ENCODE data around the gene EYS.
"Not testable (repeated sequence)": the region's sequence is repeated elsewhere in the genome, so short reads cannot be mapped to it uniquely, and the experiment has no call there.

Gene EYS

DNA sequence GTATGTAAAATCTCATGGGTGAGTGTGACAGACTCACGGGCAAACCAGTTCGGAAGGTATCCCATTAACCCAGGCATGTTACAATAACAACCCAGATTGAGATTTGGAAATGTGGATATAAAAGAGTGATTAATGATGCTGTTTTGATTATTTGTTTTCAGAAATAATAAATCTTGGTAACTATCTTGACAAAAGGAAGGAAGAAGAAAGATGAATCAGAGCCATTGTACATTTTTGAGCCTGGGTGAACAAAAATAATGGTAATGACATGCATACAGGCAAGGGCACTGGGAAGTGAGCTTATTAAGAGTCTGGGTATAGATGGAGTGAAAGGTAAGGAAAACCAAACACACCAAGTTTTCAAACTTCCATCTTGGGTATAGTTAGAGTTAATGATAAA, 1209.4 kb downstream of the EYS start:
- no peak for DNase-seq (ENCODE audit: low read depth in 2 of 2, low spot score in 1 of 2)

DNA sequence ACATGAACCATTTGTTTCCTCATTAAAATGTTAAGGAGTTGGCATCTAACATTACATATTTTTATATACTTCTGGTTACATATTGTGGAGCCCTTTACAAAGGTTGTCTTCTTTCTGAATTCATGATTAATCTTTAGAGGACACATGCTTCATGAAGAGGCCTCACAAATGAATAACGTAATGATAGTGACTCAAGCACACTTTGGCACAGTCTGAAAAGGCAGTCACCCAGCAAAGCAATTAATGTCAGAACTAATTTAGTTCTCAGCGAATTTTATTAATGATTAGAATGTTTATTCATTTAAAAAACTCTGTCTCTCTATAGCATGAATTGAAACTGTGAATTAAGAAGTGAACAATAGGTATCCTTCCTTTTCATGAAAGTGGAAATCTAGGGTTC, 1217.3 kb downstream of the EYS start:
- DNase-seq (ENCODE audit: low read depth in 2 of 2, low spot score in 1 of 2) = no peak

DNA sequence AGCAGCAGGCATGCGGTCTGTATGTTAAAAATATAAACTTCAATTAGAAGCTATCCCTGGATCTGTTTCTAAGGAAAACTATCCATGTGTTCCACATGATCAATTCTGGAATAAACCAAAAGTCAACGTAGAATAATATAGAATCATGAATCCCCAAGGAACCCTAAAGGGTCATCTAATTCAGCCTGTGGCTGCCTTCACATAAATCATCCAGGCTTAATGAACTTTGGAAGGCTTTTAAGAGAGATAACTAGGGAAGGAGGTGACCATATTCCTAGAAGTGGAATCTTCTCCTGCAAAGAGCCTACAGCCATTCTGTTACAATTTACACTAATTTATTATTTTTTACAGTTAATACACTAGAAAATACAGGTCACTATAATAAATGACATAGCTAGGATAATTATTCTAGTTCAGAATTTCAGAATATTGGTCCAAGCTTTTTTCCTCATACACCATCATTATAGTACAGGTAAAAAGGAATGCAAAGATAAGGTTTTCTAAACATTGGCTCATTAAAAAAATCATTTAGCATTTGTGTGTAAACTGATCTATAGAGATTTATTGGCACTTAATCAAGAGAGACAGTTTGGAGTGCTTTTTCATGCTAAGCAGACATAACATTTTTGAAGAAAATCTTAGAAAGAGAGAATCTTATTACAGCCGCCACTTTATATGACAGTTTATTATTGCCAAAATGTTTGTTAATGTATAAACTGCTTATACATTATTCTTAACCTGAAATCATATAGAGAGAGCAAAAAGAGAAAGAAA, 1220.3 kb downstream of the EYS start:
- no peak for DNase-seq (ENCODE audit: low read depth in 2 of 2, low spot score in 1 of 2)

DNA sequence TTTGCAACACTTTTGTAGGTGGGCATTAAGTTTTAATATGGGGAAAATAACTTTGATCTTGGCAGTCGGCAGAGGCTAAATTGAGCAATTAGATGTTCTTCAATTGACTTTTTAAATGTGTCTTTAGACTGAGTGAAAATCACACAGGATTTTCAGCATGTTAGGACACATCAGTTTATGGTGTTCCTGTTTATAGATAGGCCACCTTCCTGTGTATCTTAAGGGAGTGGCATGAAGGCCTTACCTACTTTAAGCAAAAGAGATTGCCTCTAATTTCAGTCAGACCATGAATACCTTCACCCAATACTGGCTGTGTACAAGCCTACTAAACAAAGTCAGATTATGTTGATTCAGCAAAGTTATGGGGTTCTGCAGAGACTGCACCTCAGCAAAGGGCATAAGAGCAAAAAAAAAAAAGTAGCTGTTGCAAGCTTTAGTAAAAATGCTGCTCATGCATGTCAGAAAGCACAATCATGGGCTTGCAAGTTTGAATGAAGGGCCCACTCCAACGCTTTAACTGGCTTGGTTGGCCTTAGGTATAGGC, 1223.0 kb downstream of the EYS start:
- no peak for DNase-seq (ENCODE audit: low read depth in 2 of 2, low spot score in 1 of 2)

DNA sequence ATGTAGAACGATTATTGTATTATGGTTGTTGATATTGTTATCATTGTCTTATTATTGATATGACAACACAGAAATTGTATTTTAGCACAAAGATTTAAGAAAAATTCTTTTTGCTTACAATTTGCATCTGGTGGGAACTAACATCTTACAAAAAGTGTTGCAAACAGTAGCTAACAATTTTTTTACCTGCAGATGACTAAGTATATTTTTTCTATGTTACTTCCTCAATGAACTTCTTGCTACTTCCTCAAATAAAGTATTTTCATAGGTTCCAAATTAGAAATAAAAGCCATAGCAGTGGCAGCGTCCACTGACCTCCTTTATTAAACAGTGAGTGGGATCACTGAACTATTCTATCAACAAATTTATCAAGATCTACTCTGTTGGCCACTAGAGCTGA, 1224.4 kb downstream of the EYS start:
- no peak for DNase-seq (ENCODE audit: low read depth in 2 of 2, low spot score in 1 of 2)

DNA sequence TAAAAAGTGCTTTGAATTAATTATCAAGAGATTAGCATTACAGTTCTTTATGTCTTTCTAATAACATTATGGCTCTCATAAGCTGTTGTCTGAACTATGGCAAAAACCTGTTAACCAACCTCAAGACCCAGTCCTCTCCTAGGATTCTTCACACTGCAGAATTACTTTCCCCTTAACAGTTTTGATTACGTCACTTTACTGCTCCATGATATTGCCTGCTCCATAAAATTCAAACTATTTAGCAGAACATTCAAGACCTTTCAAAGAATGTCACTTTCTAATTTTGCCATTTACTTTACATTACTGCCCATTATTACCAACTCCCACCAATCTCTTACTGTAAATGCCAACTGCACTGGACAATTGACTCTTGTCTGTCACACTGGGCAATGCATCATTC, 1227.9 kb downstream of the EYS start:
- no peak for DNase-seq (ENCODE audit: low read depth in 2 of 2, low spot score in 1 of 2)

DNA sequence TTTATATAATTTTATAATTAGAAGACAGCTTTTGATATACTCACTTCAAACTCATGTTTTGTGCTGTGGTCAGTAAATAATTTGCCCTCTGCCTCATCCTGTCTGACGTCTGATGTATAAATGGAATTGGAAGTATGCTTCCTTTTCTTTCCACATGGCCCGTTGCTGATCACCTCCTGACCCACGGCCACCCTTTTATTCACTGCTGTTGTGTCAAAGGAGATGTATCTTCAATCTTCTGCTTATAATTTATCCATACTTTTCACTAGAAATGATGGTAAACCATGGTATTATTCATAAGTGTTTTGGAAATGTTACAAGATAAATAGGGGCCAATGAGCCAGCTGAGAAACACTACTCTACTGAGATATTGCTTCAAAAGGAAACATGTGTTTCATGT, 1229.6 kb downstream of the EYS start:
- no peak for DNase-seq (ENCODE audit: low read depth in 2 of 2, low spot score in 1 of 2)

DNA sequence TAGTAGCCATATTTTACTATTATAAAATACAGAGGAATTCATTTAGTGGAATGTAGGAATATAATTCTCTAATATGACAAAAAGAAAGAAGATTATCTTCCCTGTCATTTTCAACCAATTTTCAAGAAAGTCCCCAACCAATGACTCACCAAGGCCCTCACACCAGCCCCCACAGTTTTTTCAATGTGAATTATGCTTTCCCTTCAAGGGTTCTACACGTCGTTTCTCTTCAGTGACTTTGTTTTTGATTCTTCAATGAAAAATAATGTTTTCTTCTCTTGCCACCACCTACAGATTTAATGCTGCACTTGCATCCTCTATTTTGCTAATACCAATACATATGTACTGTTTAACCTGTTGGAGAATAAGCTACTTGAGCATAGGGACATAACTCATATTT, 1230.1 kb downstream of the EYS start:
- no peak for DNase-seq (ENCODE audit: low read depth in 2 of 2, low spot score in 1 of 2)

DNA sequence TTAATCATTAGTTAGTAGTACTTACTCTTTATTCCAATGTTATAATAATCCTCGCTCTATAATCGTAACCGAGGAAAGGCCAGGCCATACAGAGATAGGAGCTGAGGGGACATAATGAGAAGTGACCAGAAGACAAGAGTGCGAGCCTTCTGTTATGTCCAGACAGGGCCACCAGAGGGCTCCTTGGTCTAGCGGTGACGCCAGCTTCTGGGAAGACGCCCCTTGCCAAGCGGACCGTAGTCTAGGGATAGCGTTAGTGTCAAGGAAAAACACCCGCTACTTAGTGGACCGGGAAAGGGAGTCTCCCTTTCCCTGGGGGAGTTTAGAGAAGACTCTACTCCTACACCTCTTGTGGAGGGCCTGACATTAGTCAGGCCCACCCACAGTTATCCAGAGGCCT, 1237.6 kb downstream of the EYS start:
- DNase-seq (ENCODE audit: low read depth in 2 of 2, low spot score in 1 of 2) = not testable (repeated sequence)

DNA sequence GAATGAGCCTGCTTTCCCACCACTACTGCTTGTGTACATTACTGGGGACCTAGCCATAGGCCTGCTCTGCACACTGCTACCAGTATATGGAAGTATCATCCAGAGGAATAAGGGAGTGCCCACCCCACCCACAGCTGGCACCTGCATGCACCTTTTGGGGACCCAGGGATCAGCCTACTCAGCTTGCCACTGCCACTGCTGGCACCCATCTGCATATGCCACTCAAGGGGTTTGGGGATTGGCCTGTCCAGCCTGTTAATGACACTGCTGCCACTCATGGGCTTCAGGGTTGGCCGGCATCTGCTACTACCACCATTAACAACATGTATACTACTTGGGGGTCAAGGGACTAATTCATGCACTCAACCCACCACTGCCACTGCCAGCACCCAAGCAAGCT, 1239.4 kb downstream of the EYS start:
- DNase-seq (ENCODE audit: low read depth in 2 of 2, low spot score in 1 of 2) = no peak

DNA sequence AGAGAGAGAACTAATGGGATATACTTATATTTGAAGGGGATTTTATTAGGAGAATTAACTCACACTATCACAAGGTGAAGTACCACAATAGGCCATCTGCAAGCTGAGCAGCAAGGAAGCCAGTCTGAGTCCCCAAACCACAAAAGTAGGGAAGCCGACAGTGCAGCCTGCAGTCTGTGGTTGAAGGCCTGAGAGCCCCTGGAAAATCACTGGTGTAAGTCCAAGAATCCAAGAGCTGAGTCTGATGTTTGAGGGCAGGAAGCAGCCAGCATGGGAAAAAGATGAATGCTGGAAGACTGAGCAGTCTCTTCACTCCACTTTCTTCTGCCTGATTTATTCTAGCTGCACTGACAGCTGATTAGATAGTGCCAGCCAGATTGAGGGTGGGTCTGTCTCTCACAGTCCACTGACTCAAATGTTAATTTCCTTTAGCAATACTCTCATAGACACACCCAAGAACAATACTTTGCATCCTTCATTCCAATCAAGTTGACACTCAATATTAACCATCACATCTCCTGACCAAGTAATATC, 1247.5 kb downstream of the EYS start:
- no peak for DNase-seq (ENCODE audit: low read depth in 2 of 2, low spot score in 1 of 2)

DNA sequence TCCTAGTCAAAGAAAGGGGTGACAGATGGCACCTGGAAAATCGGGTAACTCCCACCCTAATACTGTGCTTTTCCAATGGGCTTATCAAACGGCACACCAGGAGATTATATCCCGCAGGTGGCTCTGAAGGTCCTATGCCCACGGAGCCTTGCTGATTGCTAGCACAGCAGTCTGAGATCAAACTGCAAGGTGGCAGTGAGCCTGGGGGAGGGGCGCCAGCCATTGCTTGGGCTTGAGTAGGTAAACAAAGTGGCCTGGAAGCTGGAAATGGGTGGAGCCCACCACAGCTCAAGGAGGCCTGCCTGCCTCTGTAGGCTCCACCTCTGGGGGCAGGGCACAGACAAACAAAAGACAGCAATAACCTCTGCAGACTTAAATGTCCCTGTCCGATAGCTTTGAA, 1258.9 kb downstream of the EYS start:
- not testable (repeated sequence) for DNase-seq (ENCODE audit: low read depth in 2 of 2, low spot score in 1 of 2)

DNA sequence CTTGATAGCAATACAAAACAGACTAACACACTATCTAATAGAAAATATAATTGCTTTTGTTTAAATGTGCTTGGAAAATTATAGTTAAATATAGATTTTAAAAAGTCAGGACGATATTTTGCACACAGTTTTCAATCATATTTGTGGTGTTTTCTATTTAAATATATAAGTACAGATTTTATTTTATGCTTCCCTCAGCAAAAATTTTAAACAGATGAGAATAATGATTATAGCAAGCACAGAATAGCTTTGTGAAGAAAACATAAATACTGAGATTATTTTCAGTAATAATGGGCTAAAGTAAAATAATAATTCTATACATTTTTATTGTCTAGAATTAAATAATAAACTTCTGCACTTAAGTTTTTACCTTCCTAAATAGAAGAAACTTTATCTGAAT, 1262.0 kb downstream of the EYS start:
- no peak for DNase-seq (ENCODE audit: low read depth in 2 of 2, low spot score in 1 of 2)

DNA sequence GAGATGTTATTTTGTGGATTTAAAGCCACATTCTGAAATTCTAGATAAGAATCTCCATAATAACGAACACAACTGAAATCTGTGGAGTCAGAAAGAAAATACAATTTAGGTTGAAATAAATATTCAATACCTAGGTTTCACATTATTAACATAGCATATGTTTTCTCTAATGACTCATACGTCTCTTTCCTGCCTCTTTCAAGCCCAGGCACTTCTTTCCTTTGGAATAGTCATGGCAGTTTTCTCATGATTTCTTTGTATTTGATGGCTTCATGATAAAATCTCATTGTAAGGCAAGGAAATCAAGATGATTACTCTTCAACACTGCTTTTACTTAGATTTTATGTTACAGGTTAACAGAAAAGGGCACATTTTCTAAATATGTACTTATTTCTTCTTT, 1267.8 kb downstream of the EYS start:
- no peak for DNase-seq (ENCODE audit: low read depth in 2 of 2, low spot score in 1 of 2)

DNA sequence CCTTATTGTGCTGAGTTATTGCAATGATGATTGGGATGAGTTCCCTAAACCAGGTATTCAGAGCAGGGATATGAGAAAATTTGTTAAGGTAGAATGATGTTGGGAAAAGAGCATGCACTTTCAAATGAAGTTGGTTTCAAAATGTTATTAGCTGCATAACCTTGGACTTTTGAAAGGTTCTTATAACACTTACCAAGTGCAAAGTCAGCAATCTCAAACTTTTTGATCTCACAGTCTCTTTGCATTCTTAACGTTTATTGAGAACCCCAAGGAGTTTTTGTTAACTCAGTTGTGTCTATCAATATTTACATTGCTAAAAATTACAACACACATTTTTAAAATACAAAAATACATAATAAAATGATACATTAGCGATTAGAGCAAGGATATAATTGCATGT, 1269.0 kb downstream of the EYS start:
- no peak for DNase-seq (ENCODE audit: low read depth in 2 of 2, low spot score in 1 of 2)

DNA sequence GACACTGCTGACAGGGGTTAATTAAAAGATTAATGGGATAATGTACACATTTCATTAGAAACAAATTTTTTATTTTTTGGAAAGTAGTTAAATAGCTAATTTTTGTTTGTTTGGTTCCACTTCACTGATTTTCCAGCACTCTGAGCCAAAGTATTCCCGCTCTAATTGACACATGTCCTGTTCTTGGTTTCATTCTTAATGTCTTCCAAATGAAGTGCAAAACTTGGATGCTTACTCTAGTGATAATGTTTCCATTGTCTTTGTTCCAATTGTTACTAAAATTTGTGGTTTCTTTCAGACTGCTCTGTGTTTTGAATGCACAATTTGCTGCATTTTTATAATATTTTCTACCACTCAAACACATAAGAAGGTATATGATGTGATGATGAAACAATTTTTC, 1277.1 kb downstream of the EYS start:
- no peak for DNase-seq (ENCODE audit: low read depth in 2 of 2, low spot score in 1 of 2)

DNA sequence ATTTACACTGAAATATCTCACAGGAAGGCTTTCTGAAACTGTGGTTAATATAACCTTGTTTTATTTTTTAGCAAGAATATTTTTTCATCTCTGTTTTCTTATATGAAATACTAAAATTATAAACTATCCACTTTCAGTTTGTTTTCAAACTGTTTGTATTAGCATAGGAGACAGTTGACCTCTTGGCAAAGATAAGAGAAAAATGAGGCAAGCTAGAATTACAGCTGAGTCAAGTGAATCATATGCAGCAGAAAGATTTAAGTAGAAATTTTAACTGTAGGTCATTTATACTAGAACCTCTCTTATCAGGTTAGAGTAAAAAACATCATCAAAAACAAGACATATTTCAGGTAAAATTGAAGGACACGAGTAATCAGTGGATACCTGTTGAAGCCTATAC, 1278.8 kb downstream of the EYS start:
- DNase-seq (ENCODE audit: low read depth in 2 of 2, low spot score in 1 of 2) = no peak

DNA sequence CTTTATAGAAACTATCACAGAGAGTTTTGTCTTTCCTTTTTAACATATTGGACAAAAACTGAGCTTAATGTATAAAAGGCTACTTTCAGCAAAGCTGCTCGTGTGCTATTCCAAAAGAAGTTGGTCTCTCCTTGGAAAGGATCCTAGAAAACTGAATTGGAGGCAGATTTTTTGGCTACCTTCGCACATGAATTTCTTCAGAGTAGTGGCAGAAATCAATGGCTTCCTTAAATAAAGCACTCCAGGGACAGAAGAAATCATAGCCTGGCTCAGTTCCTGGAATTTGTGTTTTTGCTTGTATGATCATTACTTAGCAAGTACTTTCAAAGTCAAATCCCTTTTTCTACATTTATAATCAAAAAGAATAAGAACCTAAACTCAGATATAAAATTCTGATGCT, 1291.1 kb downstream of the EYS start:
- DNase-seq (ENCODE audit: low read depth in 2 of 2, low spot score in 1 of 2) = no peak

DNA sequence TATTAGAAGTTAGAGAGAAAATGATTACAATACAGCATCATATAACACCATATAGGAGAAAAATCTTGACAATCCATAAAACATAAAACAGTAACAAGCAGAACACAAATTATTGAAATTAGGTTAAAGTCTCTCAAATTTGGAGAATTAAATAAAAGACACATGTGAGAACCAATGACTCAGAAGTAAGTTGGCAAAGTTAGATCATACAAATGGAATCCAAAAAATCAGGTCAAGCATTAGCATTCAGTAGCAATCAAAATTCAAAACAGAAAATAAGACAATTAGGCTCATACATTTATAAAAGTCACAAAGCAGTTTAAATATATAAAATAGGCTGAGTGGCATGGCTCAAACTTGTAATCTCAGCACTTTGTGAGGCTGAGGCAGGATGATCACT, 1295.8 kb downstream of the EYS start:
- DNase-seq (ENCODE audit: low read depth in 2 of 2, low spot score in 1 of 2) = no peak

DNA sequence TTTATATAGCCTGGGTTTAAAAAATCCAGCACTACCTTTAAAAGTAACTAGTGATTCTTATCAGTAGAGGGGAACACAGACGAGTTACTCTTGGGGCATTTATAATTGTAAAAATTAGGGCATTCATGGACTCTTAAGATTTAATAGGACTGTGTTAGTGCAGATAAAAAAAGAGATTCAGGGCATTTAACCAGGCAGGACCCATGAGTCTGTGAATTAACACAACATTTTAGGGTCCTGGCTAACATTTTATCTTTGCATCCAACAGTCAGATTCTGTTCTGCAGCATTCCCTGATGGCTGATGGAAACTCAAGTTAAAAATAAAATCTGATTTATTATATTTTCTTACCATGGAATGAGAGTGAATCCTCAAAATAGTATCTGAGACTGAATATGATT, 1297.1 kb downstream of the EYS start:
- no peak for DNase-seq (ENCODE audit: low read depth in 2 of 2, low spot score in 1 of 2)

DNA sequence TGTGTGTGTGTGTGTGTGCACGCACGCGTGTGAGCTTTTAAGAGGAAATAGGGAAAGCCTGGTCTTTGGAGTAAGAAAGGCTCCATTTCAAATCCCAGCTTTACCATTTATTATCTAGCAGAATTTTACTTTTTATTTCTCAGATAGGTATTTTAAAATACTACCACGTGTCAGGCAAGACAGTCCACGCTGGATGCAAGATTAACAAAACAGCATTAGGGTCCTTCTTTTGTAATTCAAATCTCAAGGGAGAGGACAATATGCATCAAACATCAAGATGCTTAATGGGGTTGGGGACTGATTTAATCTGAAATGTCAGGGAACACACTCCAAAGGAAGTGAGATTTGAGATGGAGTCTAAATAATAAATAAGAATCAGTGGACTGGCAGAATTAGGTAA, 1302.6 kb downstream of the EYS start:
- DNase-seq (ENCODE audit: low read depth in 2 of 2, low spot score in 1 of 2) = no peak

DNA sequence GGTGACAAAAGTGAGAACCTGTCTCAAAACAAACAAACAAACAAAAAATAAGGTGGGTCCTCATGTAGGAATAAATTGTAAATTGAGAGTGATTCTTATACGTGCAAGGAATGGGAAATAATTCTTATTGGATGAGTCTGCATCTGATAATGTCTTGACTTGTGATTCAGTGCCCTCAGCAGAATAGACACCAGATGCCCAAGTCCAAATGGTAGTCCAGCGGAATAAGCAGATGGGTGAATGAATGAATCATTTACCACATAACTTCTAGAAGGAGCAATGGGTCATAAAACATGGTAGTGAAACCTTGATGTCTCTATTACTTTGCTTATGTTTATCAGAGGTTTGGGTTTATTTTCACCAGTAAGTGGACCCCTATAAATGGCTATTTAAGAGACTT, 1323.7 kb downstream of the EYS start:
- DNase-seq (ENCODE audit: low read depth in 2 of 2, low spot score in 1 of 2) = no peak

DNA sequence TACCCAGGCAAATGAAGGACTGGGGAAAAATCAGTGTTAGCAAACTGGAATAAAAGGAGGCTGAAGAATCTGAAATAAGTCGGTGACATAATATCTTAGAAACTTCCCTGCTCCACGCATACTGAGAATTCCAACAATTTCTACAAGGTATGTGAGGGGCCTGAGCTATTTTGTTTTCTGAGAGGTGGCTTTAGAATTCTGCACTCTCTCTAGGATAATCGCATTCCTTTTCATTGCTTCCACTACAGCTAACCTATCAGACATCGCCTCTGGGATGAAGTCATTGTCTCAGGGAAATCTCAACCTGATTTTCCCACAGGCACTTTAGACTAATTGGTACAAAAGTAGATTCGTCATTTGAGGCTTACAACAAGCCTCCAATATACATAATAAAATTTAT, 1330.6 kb downstream of the EYS start:
- DNase-seq (ENCODE audit: low read depth in 2 of 2, low spot score in 1 of 2) = no peak

Data from stimulated activated CD8-positive, alpha-beta memory T cell treated with anti-CD3 and anti-CD28 coated beads, Interleukin-4, amount 100 ng/mL, for 4 hours (primary cell).